Kidney (tissue), 14 donors: Measurements from ENCODE around the gene MYBPH. TPM values are rescaled to one million over a fixed set of nuclear protein-coding genes. Genes with fewer than 3 reads are reported as not detected.

Experiments
- DNase-seq, 5 donors: peaks; one replicate each; pipeline ENCODE4 v3.0.0-alpha.2; 2013 to 2020
- FAIRE-seq: peaks from 2 replicates; lab custom pipeline; 2012; peaks lifted over from hg19 to GRCh38; lab: Jason Lieb, UNC
- H3K27ac ChIP-seq, 2 donors: one replicate each; pipeline ENCODE4 v1.7.0; 2013; ENCODE audit warnings: low read depth in 2 of 2, low read length in 2 of 2, inconsistent platforms in 1 of 2
- H3K27me3 ChIP-seq: one replicate; pipeline ENCODE4 v1.7.1; 2013; ENCODE audit warnings: low read length, inconsistent platforms; ENCODE audit not compliant: control insufficient read depth, insufficient read depth
- H3K36me3 ChIP-seq, 3 donors: one replicate each; pipeline versions ENCODE4 v1.7.0 to v1.7.1; 2013; ENCODE audit warnings: low read length in 3 of 3, control low read depth in 1 of 3, inconsistent platforms in 1 of 3; ENCODE audit not compliant: insufficient read depth in 3 of 3, control insufficient read depth in 2 of 3
- H3K4me1 ChIP-seq, 3 donors: one replicate each; pipeline versions ENCODE4 v1.7.0 to v1.7.1; 2013; ENCODE audit warnings: low read length in 3 of 3, inconsistent platforms in 1 of 3, low read depth in 1 of 3; ENCODE audit not compliant: control insufficient read depth in 2 of 3, insufficient read depth in 2 of 3
- H3K4me3 ChIP-seq, 3 donors: one replicate each; pipeline versions ENCODE4 v1.7.0 to v1.8.1; 2013; ENCODE audit warnings: low read length in 3 of 3, control low read depth in 1 of 3, inconsistent platforms in 1 of 3
- H3K9ac ChIP-seq, 3 donors: one replicate each; pipeline versions ENCODE4 v1.7.0 to v1.7.1; 2013; ENCODE audit warnings: low read length in 3 of 3, control low read depth in 1 of 3, inconsistent platforms in 1 of 3
- H3K9me3 ChIP-seq, 3 donors: one replicate each; pipeline versions ENCODE4 v1.7.0 to v1.7.1; 2013; ENCODE audit warnings: low read length in 3 of 3, control low read depth in 1 of 3, inconsistent platforms in 1 of 3; ENCODE audit not compliant: control insufficient read depth in 2 of 3, insufficient read depth in 1 of 3
- CTCF ChIP-seq: IDR thresholded peaks from 3 replicates; pipeline ENCODE4 v1.5.1; 2012; ENCODE audit warnings: mild to moderate bottlenecking, moderate library complexity, borderline replicate concordance; ENCODE audit not compliant: insufficient read depth; ENCODE audit errors: extremely low read depth
- intact Hi-C: fragments of 100-400 bp; cut with DNase I; formaldehyde crosslinking; loops from one replicate; pipeline ENCODE4 v1.11.1; 2022
- polyA plus RNA-seq: library from polyadenylated mRNA; stranded (reverse); fragments of 350-450 nt; fragmentation: Illumina TruSeq; extraction: RNeasy Lipid Tissue Mini Kit (QIAGEN cat#74804); gene quantifications from one replicate; pipeline ENCODE4 v1.2.3, GENCODE V29; 2014; ENCODE audit warnings: low read depth, low replicate concordance; ENCODE audit not compliant: insufficient read depth
- total RNA-seq: library from RNA; stranded (reverse); fragmentation: NEBNext Ultra II Directional; extraction: Animal tissue kit (Norgen Biotek cat#: 25700); gene quantifications from one replicate; pipeline ENCODE4 v1.2.1, GENCODE V29; 2021
- donor health status: control.
- donor health status: control.
- donor health status: control.
- donor health status: control.
- donor health status: control.
- donor health status: DM: yes; HTN: yes; CAD: no.
- donor health status: Normal renal cell carcinoma (clear cell type).

Gene MYBPH
- total and polyA plus RNA-seq, 2 donors from 2014 or later, result 2.3 TPM; not detected in 1

GRCh38 chr1:203158960-203159665 lies 16.5 kb downstream of the MYBPH start:
- intact Hi-C loops, result no loop called here
- H3K4me3 ChIP-seq, result no peak overlapping the region
- DNase-seq (peak in 1 of 5 donors; percentile 33), FAIRE-seq (no peak)
- H3K27ac ChIP-seq, result no peak overlapping the region
- H3K27me3 ChIP-seq, result no peaks in the 10 kb centered on the region
- TF ChIP-seq CTCF, result no peak
- H3K9ac ChIP-seq, result no peak overlapping the region
- peaks cover 0 to under 1% (median 0%) of the 10 kb centered on the region in 3 donors for H3K4me1 ChIP-seq
- H3K36me3 ChIP-seq, result no peaks in the 10 kb centered on the region
- no peaks in the 10 kb centered on the region for H3K9me3 ChIP-seq

GRCh38 chr1:203158423-203158822 lies 17.2 kb downstream of the MYBPH start:
- peaks cover 0 to 5% (median 0%) of the 10 kb centered on the region in 3 donors for H3K4me1 ChIP-seq
- intact Hi-C loops, result no loop called here
- no peaks in the 10 kb centered on the region for H3K27me3 ChIP-seq
- no peak overlapping the region for H3K9ac ChIP-seq
- no peaks in the 10 kb centered on the region for H3K9me3 ChIP-seq
- no peak overlapping the region for H3K27ac ChIP-seq
- no peak for FAIRE-seq
- TF ChIP-seq CTCF, result no peak
- no peak for DNase-seq
- H3K4me3 ChIP-seq, result no peak overlapping the region
- H3K36me3 ChIP-seq, result no peaks in the 10 kb centered on the region

GRCh38 chr1:203156280-203156679 lies 19.3 kb downstream of the MYBPH start:
- Histone ChIP-seq H3K4me1 (peaks cover 2 to 16% (median 14%) of the 10 kb centered on the region in 3 donors), H3K27ac (no peak overlapping the region), H3K4me3 (no peak overlapping the region), H3K27me3 (no peaks in the 10 kb centered on the region), H3K36me3 (no peaks in the 10 kb centered on the region), H3K9ac (no peak overlapping the region), H3K9me3 (no peaks in the 10 kb centered on the region)
- intact Hi-C loops, result no loop called here
- DNase-seq (no peak), FAIRE-seq (no peak)
- no peak for TF ChIP-seq CTCF
